ENCODE results near the gene IQGAP2.

IQGAP2 gene

GRCh38 chr5:76607353-76607871 is 204.3 kb downstream of the IQGAP2 start:
- POLR2A ChIA-PET, result no interaction called here

GRCh38 chr5:76608833-76609232 is 205.7 kb downstream of the IQGAP2 start:
- TF ChIP-seq L3MBTL2 (conservative IDR thresholded peaks at IDR 0.05) (no peak), FOXM1 (IDR thresholded peaks at IDR 0.05; ENCODE audit: borderline replicate concordance) (no peak), PKNOX1 (IDR thresholded peaks at IDR 0.05) (no peak), BHLHE40 (IDR thresholded peaks at IDR 0.05; ENCODE audit: borderline replicate concordance) (no peak), SP1 (IDR thresholded peaks at IDR 0.05) (no peak), ELF4 (IDR thresholded peaks at IDR 0.05) (no peak), NFRKB (IDR thresholded peaks at IDR 0.05) (no peak), ARNT (IDR thresholded peaks at IDR 0.05) (no peak)
- DNase-seq (ENCODE audit: extremely low spot score), result peak; percentile 13
- POLR2A ChIA-PET, result interaction anchor here (0.7 to 1.2 kb wide), 3 partner anchors 8 to 50 kb away, joined by 3 to 5 read pairs (median 3); no protein-coding TSS in a partner anchor
- CTCF ChIA-PET, result no interaction called here

More at GRCh38 chr5:76607353-76607871, 204.3 kb downstream of the IQGAP2 start:
- CTCF ChIA-PET, result interaction anchor here (0.9 kb wide), 1 partner anchor 167 kb away, joined by 3 read pairs; no protein-coding TSS in a partner anchor
- no peak for TF ChIP-seq HDGF (IDR thresholded peaks at IDR 0.05; ENCODE audit: borderline replicate concordance)
- no peak for TF ChIP-seq SUZ12 (IDR thresholded peaks at IDR 0.05)
- no peak for TF ChIP-seq FOXA1 (IDR thresholded peaks at IDR 0.05)
- no peak for TF ChIP-seq ZNF384 (IDR thresholded peaks at IDR 0.05)
- no peak for TF ChIP-seq FOXK2 (IDR thresholded peaks at IDR 0.05)
- no peak for TF ChIP-seq ELF4 (IDR thresholded peaks at IDR 0.05)
- no peak for TF ChIP-seq CTBP1 (IDR thresholded peaks at IDR 0.05; ENCODE audit: borderline replicate concordance)
- TF ChIP-seq L3MBTL2 (conservative IDR thresholded peaks at IDR 0.05), result no peak
- DNase-seq (ENCODE audit: extremely low spot score), result no peak

GRCh38 chr5:76610196-76610595 is 207.1 kb downstream of the IQGAP2 start:
- DNase-seq (ENCODE audit: extremely low spot score), result no peak
- TF ChIP-seq NFRKB (IDR thresholded peaks at IDR 0.05), result no peak
- ChIA-PET POLR2A (no interaction called here), CTCF (no interaction called here)

- TF ChIP-seq NFRKB (IDR thresholded peaks at IDR 0.05), result no peak
- no peak for TF ChIP-seq ARNT (IDR thresholded peaks at IDR 0.05)
- TF ChIP-seq L3MBTL2 (conservative IDR thresholded peaks at IDR 0.05), result no peak
- no peak for TF ChIP-seq FOXA1 (IDR thresholded peaks at IDR 0.05)
- no peak for TF ChIP-seq ELF4 (IDR thresholded peaks at IDR 0.05)
- no peak for TF ChIP-seq CTBP1 (IDR thresholded peaks at IDR 0.05; ENCODE audit: borderline replicate concordance)
- no peak for TF ChIP-seq SP1 (IDR thresholded peaks at IDR 0.05)
- TF ChIP-seq LEF1 (IDR thresholded peaks at IDR 0.05; ENCODE audit: borderline replicate concordance), result no peak
- no peak for TF ChIP-seq FOXK2 (IDR thresholded peaks at IDR 0.05)
- no peak for TF ChIP-seq SUZ12 (IDR thresholded peaks at IDR 0.05)
- no peak for TF ChIP-seq TARDBP (IDR thresholded peaks at IDR 0.05)
- TF ChIP-seq HDGF (IDR thresholded peaks at IDR 0.05; ENCODE audit: borderline replicate concordance), result no peak
- TF ChIP-seq FOXM1 (IDR thresholded peaks at IDR 0.05; ENCODE audit: borderline replicate concordance), result no peak
- no peak for TF ChIP-seq BHLHE40 (IDR thresholded peaks at IDR 0.05; ENCODE audit: borderline replicate concordance)
- CTCF ChIA-PET, result no interaction called here
These were observed 209.9 kb downstream of the IQGAP2 start for GRCh38 chr5:76612942-76613341.

GRCh38 chr5:76615759-76616158 is 212.7 kb downstream of the IQGAP2 start:
- CTCF ChIA-PET, result no interaction called here
- POLR2A ChIA-PET, result interaction anchor here (1.6 kb wide), 1 partner anchor 10 kb away, joined by 5 read pairs; no protein-coding TSS in a partner anchor
- DNase-seq (ENCODE audit: extremely low spot score), result peak; percentile 35
- TF ChIP-seq ARNT (IDR thresholded peaks at IDR 0.05), result no peak
- TF ChIP-seq NFRKB (IDR thresholded peaks at IDR 0.05), result no peak
- 0 out of 2 replicates have a peak, but pooled peaks have one; percentile 42 for TF ChIP-seq FOXM1 (IDR thresholded peaks at IDR 0.05; ENCODE audit: borderline replicate concordance)
- peak; percentile 54; the same call in 1 of the 2 replicates for TF ChIP-seq CTBP1 (IDR thresholded peaks at IDR 0.05; ENCODE audit: borderline replicate concordance)
- TF ChIP-seq LEF1 (IDR thresholded peaks at IDR 0.05; ENCODE audit: borderline replicate concordance), result no peak

More at GRCh38 chr5:76612942-76613341, 209.9 kb downstream of the IQGAP2 start:
- DNase-seq (ENCODE audit: extremely low spot score), result no peak
- POLR2A ChIA-PET, result no interaction called here

GRCh38 chr5:76616206-76616605 is 213.1 kb downstream of the IQGAP2 start:
- ChIA-PET CTCF (no interaction called here), POLR2A (interaction anchor here (1.6 kb wide), 1 partner anchor 11 kb away, joined by 5 read pairs; no protein-coding TSS in a partner anchor)
- no peak for TF ChIP-seq ARNT (IDR thresholded peaks at IDR 0.05)
- no peak for TF ChIP-seq FOXA1 (IDR thresholded peaks at IDR 0.05)
- peak; percentile 73 for TF ChIP-seq PKNOX1 (IDR thresholded peaks at IDR 0.05)
- TF ChIP-seq BHLHE40 (IDR thresholded peaks at IDR 0.05; ENCODE audit: borderline replicate concordance), result no peak
- no peak for TF ChIP-seq SP1 (IDR thresholded peaks at IDR 0.05)
- no peak for TF ChIP-seq SUZ12 (IDR thresholded peaks at IDR 0.05)
- no peak for DNase-seq (ENCODE audit: extremely low spot score)

GRCh38 chr5:76617229-76617628 is 214.1 kb downstream of the IQGAP2 start:
- no peak for DNase-seq (ENCODE audit: extremely low spot score)
- POLR2A ChIA-PET, result interaction anchor here (1.1 kb wide), 1 partner anchor 9 kb away, joined by 3 read pairs; no protein-coding TSS in a partner anchor
- no peak for TF ChIP-seq BHLHE40 (IDR thresholded peaks at IDR 0.05; ENCODE audit: borderline replicate concordance)
- TF ChIP-seq PKNOX1 (IDR thresholded peaks at IDR 0.05), result peak; percentile 27; the same call in 1 of the 2 replicates
- CTCF ChIA-PET, result interaction anchor here (0.5 to 1.7 kb wide), 3 partner anchors 16 to 157 kb away, joined by 4 to 7 read pairs (median 4); no protein-coding TSS in a partner anchor
